ENCODE results near the gene PNMA8B.

- no peak for TF ChIP-seq CTCF (conservative IDR thresholded peaks at IDR 0.05 in 1 of 2, IDR thresholded peaks at IDR 0.05 in 1 of 2; ENCODE audit: extremely low read depth in 1 of 2, insufficient read depth in 1 of 2, low read depth in 1 of 2, low read length in 2 of 2)
- TF ChIP-seq EZH2 (IDR thresholded peaks at IDR 0.05; ENCODE audit: borderline replicate concordance, low read length): no peak
These were observed 32.2 kb downstream of the PNMA8B start for GRCh38 chr19:46463516-46463915.

Data from mammary epithelial cell (primary cell).